ENCODE measurements around the gene CCDC71.

CCDC71 gene

DNA sequence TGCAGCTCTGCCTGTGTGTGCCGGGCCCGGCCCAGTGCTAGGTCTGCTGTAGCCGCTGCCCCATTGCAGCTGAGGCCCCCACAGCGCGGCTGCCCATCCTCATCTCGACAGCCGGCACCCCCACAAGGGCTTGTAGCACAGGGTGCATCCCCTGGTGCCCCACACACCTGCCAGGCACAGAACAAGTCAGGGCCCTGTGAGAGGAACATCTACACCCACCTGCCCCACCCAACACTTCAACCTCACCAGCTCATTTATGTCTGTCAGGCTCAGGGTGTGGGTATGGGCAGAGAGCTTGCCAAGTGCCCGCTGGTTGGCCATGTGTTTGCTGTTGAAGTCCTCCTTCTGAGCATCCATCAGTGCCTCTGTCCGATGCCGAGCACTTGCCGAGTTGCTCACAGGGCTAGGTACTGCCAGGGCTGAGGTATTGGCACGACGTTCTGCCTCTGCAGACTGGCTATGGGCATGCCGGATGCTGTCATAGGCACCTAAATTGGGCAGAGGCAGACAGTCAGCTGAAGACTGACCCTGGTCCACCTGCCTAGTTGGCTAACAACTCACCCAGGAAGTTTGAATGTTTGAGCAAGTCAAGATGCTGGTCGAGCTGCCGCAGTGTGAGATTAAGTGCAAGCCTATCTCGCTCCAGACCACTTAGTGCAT is 43.1 kb downstream of the CCDC71 start:
- Histone ChIP-seq H3K9ac (ENCODE audit: low read length) (no peak overlapping the region), H3K4me1 (ENCODE audit: low read length) (peaks cover 8% of the 10 kb centered on the region), H3K27ac (ENCODE audit: low read length) (no peak overlapping the region), H3K27me3 (replicated peaks; ENCODE audit: insufficient read depth, low read length) (peaks cover 3% of the 10 kb centered on the region; the same call in 1 of the 2 replicates), H3K36me3 (replicated peaks; ENCODE audit: insufficient read depth, low read length) (no peaks in the 10 kb centered on the region), H3K4me3 (ENCODE audit: low read length) (no peak overlapping the region), H2AFZ (ENCODE audit: low read length) (no peak overlapping the region), H3K4me2 (ENCODE audit: low read depth, low read length) (no peak overlapping the region), H3F3A (ENCODE audit: insufficient read depth, low read length) (peaks cover 12% of the 10 kb centered on the region), H3K9me2 (replicated peaks; ENCODE audit: insufficient read depth, low read length) (no peaks in the 10 kb centered on the region), H3K9me3 (replicated peaks; ENCODE audit: insufficient read depth, low read length) (no peaks in the 10 kb centered on the region), H3K79me2 (ENCODE audit: low read length) (peaks cover 21% of the 10 kb centered on the region), H4K20me1 (ENCODE audit: insufficient read depth, low read length) (no peaks in the 10 kb centered on the region)
- TF ChIP-seq EZH2phosphoT487 (IDR thresholded peaks at IDR 0.05; ENCODE audit: low read length) (no peak), EZH2 (optimal IDR thresholded peaks at IDR 0.05; ENCODE audit: low read depth, low read length) (no peak)
- TF ChIP-seq, protein P1, sequence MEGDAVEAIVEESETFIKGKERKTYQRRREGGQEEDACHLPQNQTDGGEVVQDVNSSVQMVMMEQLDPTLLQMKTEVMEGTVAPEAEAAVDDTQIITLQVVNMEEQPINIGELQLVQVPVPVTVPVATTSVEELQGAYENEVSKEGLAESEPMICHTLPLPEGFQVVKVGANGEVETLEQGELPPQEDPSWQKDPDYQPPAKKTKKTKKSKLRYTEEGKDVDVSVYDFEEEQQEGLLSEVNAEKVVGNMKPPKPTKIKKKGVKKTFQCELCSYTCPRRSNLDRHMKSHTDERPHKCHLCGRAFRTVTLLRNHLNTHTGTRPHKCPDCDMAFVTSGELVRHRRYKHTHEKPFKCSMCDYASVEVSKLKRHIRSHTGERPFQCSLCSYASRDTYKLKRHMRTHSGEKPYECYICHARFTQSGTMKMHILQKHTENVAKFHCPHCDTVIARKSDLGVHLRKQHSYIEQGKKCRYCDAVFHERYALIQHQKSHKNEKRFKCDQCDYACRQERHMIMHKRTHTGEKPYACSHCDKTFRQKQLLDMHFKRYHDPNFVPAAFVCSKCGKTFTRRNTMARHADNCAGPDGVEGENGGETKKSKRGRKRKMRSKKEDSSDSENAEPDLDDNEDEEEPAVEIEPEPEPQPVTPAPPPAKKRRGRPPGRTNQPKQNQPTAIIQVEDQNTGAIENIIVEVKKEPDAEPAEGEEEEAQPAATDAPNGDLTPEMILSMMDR (IDR thresholded peaks at IDR 0.05; ENCODE audit: low read length), result no peak
- DNase-seq, result no peak

DNA sequence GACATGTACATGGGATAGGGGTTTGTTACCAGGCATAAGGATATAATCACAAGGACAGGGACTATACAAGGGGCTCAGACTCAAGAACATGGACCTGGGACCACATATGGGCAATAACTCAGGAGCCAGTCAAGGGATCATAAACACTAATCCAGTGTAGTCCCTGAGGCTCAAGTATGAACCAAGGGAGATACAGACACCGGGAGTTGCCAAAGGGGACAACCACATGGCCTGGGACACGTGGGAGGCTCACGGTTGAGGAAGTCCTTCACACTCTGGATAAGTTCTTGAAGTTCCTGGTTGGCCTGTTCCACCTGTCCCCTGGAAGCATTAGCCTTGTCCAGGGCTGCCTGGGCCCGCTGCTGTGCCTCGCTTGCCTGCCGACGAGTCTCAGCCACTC is 43.7 kb downstream of the CCDC71 start:
- Histone ChIP-seq H3K27me3 (replicated peaks; ENCODE audit: insufficient read depth, low read length) (peaks cover 3% of the 10 kb centered on the region; the same call in 1 of the 2 replicates), H3K9ac (ENCODE audit: low read length) (no peak overlapping the region), H3K36me3 (replicated peaks; ENCODE audit: insufficient read depth, low read length) (no peaks in the 10 kb centered on the region), H3K79me2 (ENCODE audit: low read length) (peaks cover 24% of the 10 kb centered on the region), H2AFZ (ENCODE audit: low read length) (no peak overlapping the region), H3K4me3 (ENCODE audit: low read length) (no peak overlapping the region), H3K9me3 (replicated peaks; ENCODE audit: insufficient read depth, low read length) (no peaks in the 10 kb centered on the region), H3K9me2 (replicated peaks; ENCODE audit: insufficient read depth, low read length) (no peaks in the 10 kb centered on the region), H3F3A (ENCODE audit: insufficient read depth, low read length) (peaks cover 12% of the 10 kb centered on the region), H3K27ac (ENCODE audit: low read length) (no peak overlapping the region), H3K4me1 (ENCODE audit: low read length) (peaks cover 8% of the 10 kb centered on the region), H3K4me2 (ENCODE audit: low read depth, low read length) (no peak overlapping the region), H4K20me1 (ENCODE audit: insufficient read depth, low read length) (no peaks in the 10 kb centered on the region)
- TF ChIP-seq EZH2phosphoT487 (IDR thresholded peaks at IDR 0.05; ENCODE audit: low read length) (no peak), EZH2 (optimal IDR thresholded peaks at IDR 0.05; ENCODE audit: low read depth, low read length) (no peak)
- TF ChIP-seq, protein P1 (IDR thresholded peaks at IDR 0.05; ENCODE audit: low read length), result no peak
- no peak for DNase-seq

DNA sequence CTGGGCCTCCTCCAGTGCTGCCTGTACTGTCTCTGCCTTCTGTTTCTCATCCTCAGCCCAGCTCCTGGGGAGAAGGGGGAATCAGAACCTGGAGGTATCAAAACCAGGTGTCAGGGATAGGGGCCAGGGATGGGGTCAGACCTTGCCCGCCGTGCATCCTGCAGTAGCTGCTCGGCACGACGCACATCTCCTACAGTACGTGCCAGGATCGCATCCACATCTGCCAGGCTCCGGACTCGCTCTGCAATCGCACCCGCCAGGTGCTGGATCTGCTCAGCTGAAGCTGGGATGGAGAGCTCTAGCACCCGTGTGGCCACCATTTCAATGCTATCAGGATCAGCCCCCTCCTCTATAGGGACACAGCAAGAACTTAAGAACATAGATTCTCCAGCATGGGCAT is 44.1 kb downstream of the CCDC71 start:
- Histone ChIP-seq H3K36me3 (replicated peaks; ENCODE audit: insufficient read depth, low read length) (no peaks in the 10 kb centered on the region), H3K9me2 (replicated peaks; ENCODE audit: insufficient read depth, low read length) (no peaks in the 10 kb centered on the region), H3K4me1 (ENCODE audit: low read length) (peaks cover 8% of the 10 kb centered on the region), H3K4me2 (ENCODE audit: low read depth, low read length) (no peak overlapping the region), H3K79me2 (ENCODE audit: low read length) (peaks cover 24% of the 10 kb centered on the region), H3K27ac (ENCODE audit: low read length) (no peak overlapping the region), H3K4me3 (ENCODE audit: low read length) (no peak overlapping the region), H3K9ac (ENCODE audit: low read length) (no peak overlapping the region), H3K9me3 (replicated peaks; ENCODE audit: insufficient read depth, low read length) (no peaks in the 10 kb centered on the region), H4K20me1 (ENCODE audit: insufficient read depth, low read length) (no peaks in the 10 kb centered on the region), H2AFZ (ENCODE audit: low read length) (no peak overlapping the region), H3K27me3 (replicated peaks; ENCODE audit: insufficient read depth, low read length) (peaks cover 3% of the 10 kb centered on the region; the same call in 1 of the 2 replicates), H3F3A (ENCODE audit: insufficient read depth, low read length) (peaks cover 12% of the 10 kb centered on the region)
- DNase-seq, result no peak
- TF ChIP-seq EZH2 (optimal IDR thresholded peaks at IDR 0.05; ENCODE audit: low read depth, low read length) (no peak), EZH2phosphoT487 (IDR thresholded peaks at IDR 0.05; ENCODE audit: low read length) (no peak)
- TF ChIP-seq, protein P1 (IDR thresholded peaks at IDR 0.05; ENCODE audit: low read length), result no peak
